ENCODE results near the gene LRRC23.

LRRC23 gene

GRCh38 chr12:6943722-6944380, 39.2 kb downstream of the LRRC23 start, which contains the start of the genes C12orf57 and RNU7-1:
Gene C12orf57 (plus strand): TSS chr12:6944022. CDS start chr12:6944122, 100 bp downstream.
Gene RNU7-1 (plus strand): TSS chr12:6943816.
- DNase-seq = peak; percentile 93

GRCh38 chr12:6944381-6945186, 40.0 kb downstream of the LRRC23 start:
- peak; percentile 90 for DNase-seq

GRCh38 chr12:6945613-6946012, 41.0 kb downstream of the LRRC23 start:
- no peak for DNase-seq

- peak; percentile 68 for DNase-seq
Measured at GRCh38 chr12:6946033-6946919, 41.7 kb downstream of the LRRC23 start.

- no peak for DNase-seq
Measured at GRCh38 chr12:6946920-6947374, 42.3 kb downstream of the LRRC23 start.

GRCh38 chr12:6947615-6948014, 43.0 kb downstream of the LRRC23 start:
- no peak for DNase-seq

- no peak for DNase-seq
Measured at GRCh38 chr12:6948873-6949594, 44.4 kb downstream of the LRRC23 start.

- DNase-seq = no peak
Measured at GRCh38 chr12:6950401-6950801, 45.8 kb downstream of the LRRC23 start.

- no peak for DNase-seq
Measured at GRCh38 chr12:6950811-6951540, 46.4 kb downstream of the LRRC23 start, which contains the start of gene PTPN6. Gene PTPN6 (plus strand): TSS chr12:6951356. CDS start chr12:6951513, 157 bp downstream.

- no peak for DNase-seq
Measured at GRCh38 chr12:6951551-6952120, 47.0 kb downstream of the LRRC23 start.

- no peak for DNase-seq
Measured at GRCh38 chr12:6952121-6952862, 47.7 kb downstream of the LRRC23 start.

GRCh38 chr12:6952863-6953441, 48.3 kb downstream of the LRRC23 start:
- DNase-seq = no peak

GRCh38 chr12:6953442-6954315, 49.1 kb downstream of the LRRC23 start:
- no peak for DNase-seq

GRCh38 chr12:6954316-6955107, 49.9 kb downstream of the LRRC23 start:
- no peak for DNase-seq

GRCh38 chr12:6955108-6956020, 50.7 kb downstream of the LRRC23 start:
- no peak for DNase-seq

- DNase-seq = no peak
Measured at GRCh38 chr12:6956021-6956727, 51.6 kb downstream of the LRRC23 start.
